Measurements from ENCODE around the gene NXPE2. TPM values are rescaled to one million over a fixed set of nuclear protein-coding genes. Genes with fewer than 3 reads are reported as not detected.

The NXPE2 gene
- polyA plus RNA-seq, 2 of the 4 experiments (the other 2 are of a cell fraction), result 0.09 TPM; not detected in 1

- ATAC-seq (no peak), FAIRE-seq (no peak), DNase-seq (ENCODE audit: low read depth in 1 of 2, low spot score in 1 of 2) (no peak)
- POLR2A ChIA-PET, result no interaction called here
- Histone ChIP-seq H3K27ac (no peak overlapping the region), H3K9me3 (no peaks in the 10 kb centered on the region), H3K4me1 (no peaks in the 10 kb centered on the region), H3K4me2 (no peak overlapping the region), H3K4me3 (no peak overlapping the region)
- CTCF ChIA-PET, result no interaction called here
- TF ChIP-seq NR3C1 (IDR thresholded peaks at IDR 0.05) (no peak), CBX8 (IDR thresholded peaks at IDR 0.05) (no peak), KDM1A (IDR thresholded peaks at IDR 0.05; ENCODE audit: low read depth) (no peak), HEYL (CRISPR knock-in tag; IDR thresholded peaks at IDR 0.05) (no peak), NFE2L2 (conservative IDR thresholded peaks at IDR 0.05; ENCODE audit: low read length) (no peak), ZC3H11A (IDR thresholded peaks at IDR 0.05) (no peak), EHF (CRISPR knock-in tag; IDR thresholded peaks at IDR 0.05) (no peak)
These were observed 10.2 kb upstream of the NXPE2 start for GRCh38 chr11:114668109-114668508.

DNA sequence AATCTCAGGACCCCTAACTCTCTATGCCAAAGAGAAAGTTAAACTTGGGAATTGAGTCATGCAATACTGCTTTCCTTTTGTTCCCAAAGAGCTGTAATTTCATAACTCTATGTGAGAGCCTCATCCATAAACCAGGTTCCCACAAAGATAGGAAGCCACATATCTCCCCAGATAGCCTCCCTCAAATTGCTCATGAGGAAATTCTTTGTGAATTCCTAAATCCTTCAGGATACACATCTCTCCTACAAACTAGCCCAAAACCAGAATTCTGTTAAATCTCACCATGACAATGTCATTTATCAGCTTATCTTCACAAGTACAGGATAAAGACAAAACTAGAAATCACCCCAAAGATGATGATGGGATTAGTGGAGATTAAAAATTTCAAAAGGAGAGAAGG, 4.7 kb upstream of the NXPE2 start:
- ATAC-seq, result no peak
- ChIA-PET CTCF (no interaction called here), POLR2A (no interaction called here)
- Histone ChIP-seq H3K9me3 (no peaks in the 10 kb centered on the region), H3K4me2 (no peak overlapping the region), H3K4me1 (no peaks in the 10 kb centered on the region), H3K27ac (no peak overlapping the region), H3K4me3 (no peak overlapping the region)
- FAIRE-seq, result no peak
- TF ChIP-seq RARB (CRISPR knock-in tag; IDR thresholded peaks at IDR 0.05), result no peak
- TF ChIP-seq, protein P1, sequence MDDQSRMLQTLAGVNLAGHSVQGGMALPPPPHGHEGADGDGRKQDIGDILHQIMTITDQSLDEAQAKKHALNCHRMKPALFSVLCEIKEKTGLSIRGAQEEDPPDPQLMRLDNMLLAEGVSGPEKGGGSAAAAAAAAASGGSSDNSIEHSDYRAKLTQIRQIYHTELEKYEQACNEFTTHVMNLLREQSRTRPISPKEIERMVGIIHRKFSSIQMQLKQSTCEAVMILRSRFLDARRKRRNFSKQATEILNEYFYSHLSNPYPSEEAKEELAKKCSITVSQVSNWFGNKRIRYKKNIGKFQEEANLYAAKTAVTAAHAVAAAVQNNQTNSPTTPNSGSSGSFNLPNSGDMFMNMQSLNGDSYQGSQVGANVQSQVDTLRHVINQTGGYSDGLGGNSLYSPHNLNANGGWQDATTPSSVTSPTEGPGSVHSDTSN (IDR thresholded peaks at IDR 0.05), result no peak
- no peak for DNase-seq (ENCODE audit: low read depth in 1 of 2, low spot score in 1 of 2)

DNA sequence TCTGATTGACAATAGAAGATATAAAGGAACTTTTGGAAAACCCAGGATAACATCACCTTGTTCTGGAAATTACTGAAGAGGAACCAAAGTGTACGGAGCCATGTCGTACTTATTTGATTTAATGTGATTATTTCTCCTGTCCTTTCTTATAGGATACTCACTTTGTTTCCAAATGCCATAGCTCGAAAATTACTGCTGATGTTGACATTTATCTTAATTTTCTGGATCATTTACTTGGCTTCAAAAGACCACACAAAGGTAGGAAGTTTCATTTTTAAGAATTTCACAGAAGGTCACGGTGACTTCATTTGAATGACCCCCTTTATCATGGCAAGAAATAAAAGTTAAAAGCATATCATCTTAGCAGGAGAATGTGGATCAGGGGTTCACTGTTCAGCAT, 1.2 kb downstream of the NXPE2 start:
- no peak overlapping the region for H3K4me3 ChIP-seq
- ChIA-PET POLR2A (no interaction called here), CTCF (no interaction called here)
- FAIRE-seq (no peak), DNase-seq (ENCODE audit: low read depth in 1 of 2, low spot score in 1 of 2) (no peak), ATAC-seq (no peak)
- no peak overlapping the region for H3K27ac ChIP-seq
- TF ChIP-seq ESRRA (IDR thresholded peaks at IDR 0.05; ENCODE audit: borderline replicate concordance, low read length) (no peak), MAFK (IDR thresholded peaks at IDR 0.05; ENCODE audit: partially characterized antibody) (peak; percentile 53)
- H3K4me2 ChIP-seq, result no peak overlapping the region
- H3K9me3 ChIP-seq, result no peaks in the 10 kb centered on the region
- no peaks in the 10 kb centered on the region for H3K4me1 ChIP-seq
- WGBS (ENCODE audit: missing lambda C conversion rate), result 52% methylated on average over 4 of the region's 4 CpGs

- no peak for FAIRE-seq
- POLR2A ChIA-PET, result no interaction called here
These were observed 4.7 kb downstream of the NXPE2 start for GRCh38 chr11:114683007-114683406.

DNA sequence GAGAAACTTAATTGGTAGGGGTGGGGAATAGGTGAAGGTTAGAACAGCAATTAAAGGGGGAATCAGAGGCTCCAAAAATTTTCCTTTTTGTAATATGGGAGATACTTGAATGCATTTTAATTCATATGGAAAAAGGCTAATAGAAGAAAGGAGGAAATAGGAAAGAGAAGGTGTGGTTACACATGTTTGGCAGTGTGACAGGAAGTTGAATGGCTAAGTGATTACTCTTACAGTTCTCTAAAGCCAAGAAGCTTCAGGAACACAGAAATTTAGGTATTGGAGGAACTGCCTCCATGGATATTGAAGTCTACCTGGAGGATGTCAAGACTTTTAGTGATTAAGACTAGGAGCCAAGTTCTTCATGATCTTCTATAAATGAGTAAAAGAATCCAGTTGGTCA, 6.3 kb downstream of the NXPE2 start:
- FAIRE-seq (no peak), DNase-seq (ENCODE audit: low read depth in 1 of 2, low spot score in 1 of 2) (no peak), ATAC-seq (no peak)
- CTCF ChIA-PET, result no interaction called here
- Histone ChIP-seq H3K4me2 (no peak overlapping the region), H3K27ac (no peak overlapping the region), H3K4me1 (no peaks in the 10 kb centered on the region), H3K9me3 (no peaks in the 10 kb centered on the region), H3K4me3 (no peak overlapping the region)
- no peak for TF ChIP-seq CHD2 (IDR thresholded peaks at IDR 0.05; ENCODE audit: low read length, partially characterized antibody)
- no peak for TF ChIP-seq PHF8 (IDR thresholded peaks at IDR 0.05; ENCODE audit: borderline replicate concordance, low read depth)
- TF ChIP-seq RAD21 (conservative IDR thresholded peaks at IDR 0.05 in 1 of 2, IDR thresholded peaks at IDR 0.05 in 1 of 2), result no peak
- no peak for TF ChIP-seq ZFP36 (IDR thresholded peaks at IDR 0.05; ENCODE audit: borderline replicate concordance, partially characterized antibody)
- TF ChIP-seq HES2 (IDR thresholded peaks at IDR 0.05), result no peak
- no peak for TF ChIP-seq NR3C1 (IDR thresholded peaks at IDR 0.05)
- POLR2A ChIA-PET, result no interaction called here

More at GRCh38 chr11:114683007-114683406, 4.7 kb downstream of the NXPE2 start:
- no peaks in the 10 kb centered on the region for H3K9me3 ChIP-seq
- DNase-seq (ENCODE audit: low read depth in 1 of 2, low spot score in 1 of 2), result no peak
- TF ChIP-seq ZFP36 (IDR thresholded peaks at IDR 0.05; ENCODE audit: borderline replicate concordance, partially characterized antibody) (peak; percentile 25), CEBPB (IDR thresholded peaks at IDR 0.05) (no peak), SMC3 (IDR thresholded peaks at IDR 0.05) (no peak)
- H3K4me1 ChIP-seq, result no peaks in the 10 kb centered on the region
- no peak overlapping the region for H3K27ac ChIP-seq
- no peak for ATAC-seq
- H3K4me2 ChIP-seq, result no peak overlapping the region
- H3K4me3 ChIP-seq, result no peak overlapping the region
- 4% methylated on average over 1 of the region's 1 CpG for WGBS (ENCODE audit: missing lambda C conversion rate)
- CTCF ChIA-PET, result no interaction called here

Data from A549 (cell line).